Left ventricle myocardium inferior (tissue), 1 donor: ENCODE results near the gene GPR18. TPM values are rescaled to one million over a fixed set of nuclear protein-coding genes. Genes with fewer than 3 reads are reported as not detected.

ENCODE experiments used
- DNase-seq: peaks from one replicate; pipeline ENCODE4 v3.0.0-alpha.2; 2020
- H3K27ac ChIP-seq: fragments of 200-600 bp; replicated peaks from 2 replicates; pipeline ENCODE4 v1.8.0; 2021
- H3K27me3 ChIP-seq: fragments of 200-600 bp; 2 replicates; pipeline ENCODE4 v1.8.0; 2021; ENCODE audit warnings: low read depth
- H3K36me3 ChIP-seq: fragments of 200-600 bp; 2 replicates; pipeline ENCODE4 v1.8.0; 2021
- H3K4me1 ChIP-seq: fragments of 200-600 bp; 2 replicates; pipeline ENCODE4 v1.8.0; 2021
- H3K4me3 ChIP-seq: fragments of 200-600 bp; 2 replicates; pipeline ENCODE4 v1.8.0; 2021; ENCODE audit warnings: mild to moderate bottlenecking, moderate library complexity
- H3K9me3 ChIP-seq: fragments of 200-600 bp; replicated peaks from 2 replicates; pipeline ENCODE4 v1.8.0; 2021
- CTCF ChIP-seq: fragments of 200-600 bp; IDR thresholded peaks from 2 replicates; pipeline ENCODE4 v1.8.0; 2021; ENCODE audit warnings: antibody characterized with exemption, mild to moderate bottlenecking, borderline replicate concordance
- intact Hi-C: fragments of 100-400 bp; cut with micrococcal nuclease; formaldehyde crosslinking; loops from one replicate; pipeline ENCODE4 v1.11.0; 2022
- total RNA-seq: library from RNA; stranded (reverse); fragmentation: NEBNext Ultra II Directional; extraction: Animal tissue kit (Norgen Biotek cat#: 25700); gene quantifications from one replicate; pipeline ENCODE4 v1.2.1, GENCODE V29; 2021
- donor health status: DM: no; HTN: yes; CAD: no; lungs with severe emphysema.

Gene GPR18
- total RNA-seq, 1 donor from 2014 or later, result not detected

GRCh38 chr13:99304541-99304940 lies 46.4 kb upstream of the GPR18 start:
- H3K27ac ChIP-seq, result no peak overlapping the region
- no peak overlapping the region for H3K4me3 ChIP-seq
- H3K27me3 ChIP-seq, result no peaks in the 10 kb centered on the region
- intact Hi-C loops, result no loop called here
- H3K4me1 ChIP-seq, result peaks cover 18% of the 10 kb centered on the region
- H3K9me3 ChIP-seq, result no peaks in the 10 kb centered on the region
- TF ChIP-seq CTCF, result no peak
- H3K36me3 ChIP-seq, result peaks cover under 1% of the 10 kb centered on the region
- no peak for DNase-seq

- Histone ChIP-seq H3K9me3 (no peaks in the 10 kb centered on the region), H3K36me3 (no peaks in the 10 kb centered on the region), H3K27ac (no peak overlapping the region), H3K4me1 (peaks cover 18% of the 10 kb centered on the region), H3K27me3 (no peaks in the 10 kb centered on the region), H3K4me3 (no peak overlapping the region)
- no peak for TF ChIP-seq CTCF
- intact Hi-C loops, result no loop called here
- DNase-seq, result no peak
Observed at GRCh38 chr13:99303863-99304521, 45.8 kb upstream of the GPR18 start.

- intact Hi-C loops, result no loop called here
- no peak for DNase-seq
- H3K9me3 ChIP-seq, result no peaks in the 10 kb centered on the region
- no peak overlapping the region for H3K27ac ChIP-seq
- TF ChIP-seq CTCF, result no peak
- no peaks in the 10 kb centered on the region for H3K27me3 ChIP-seq
- no peak overlapping the region for H3K4me3 ChIP-seq
- H3K36me3 ChIP-seq, result no peaks in the 10 kb centered on the region
- peaks cover 13% of the 10 kb centered on the region for H3K4me1 ChIP-seq
Observed at GRCh38 chr13:99302637-99303505, 44.7 kb upstream of the GPR18 start.

GRCh38 chr13:99301913-99302636 lies 43.9 kb upstream of the GPR18 start:
- no peaks in the 10 kb centered on the region for H3K36me3 ChIP-seq
- no peak overlapping the region for H3K27ac ChIP-seq
- H3K9me3 ChIP-seq, result no peaks in the 10 kb centered on the region
- no peak for DNase-seq
- H3K27me3 ChIP-seq, result no peaks in the 10 kb centered on the region
- H3K4me1 ChIP-seq, result peaks cover 5% of the 10 kb centered on the region
- intact Hi-C loops, result no loop called here
- TF ChIP-seq CTCF, result no peak
- no peak overlapping the region for H3K4me3 ChIP-seq

GRCh38 chr13:99301056-99301838 lies 43.1 kb upstream of the GPR18 start:
- H3K9me3 ChIP-seq, result no peaks in the 10 kb centered on the region
- TF ChIP-seq CTCF, result no peak
- no peak overlapping the region for H3K27ac ChIP-seq
- no peaks in the 10 kb centered on the region for H3K36me3 ChIP-seq
- intact Hi-C loops, result no loop called here
- DNase-seq, result no peak
- no peaks in the 10 kb centered on the region for H3K27me3 ChIP-seq
- no peaks in the 10 kb centered on the region for H3K4me1 ChIP-seq
- H3K4me3 ChIP-seq, result no peak overlapping the region
